Activated CD4-positive, alpha-beta T cell treated with anti-CD3 and anti-CD28 coated beads, Interleukin-2, amount 10 ng/mL, durations not matched to agents 24 days and 14 days (primary cell): ENCODE data around the gene CELF4. TPM values are rescaled to one million over a fixed set of nuclear protein-coding genes. Genes with fewer than 3 reads are reported as not detected.

Experiments used
- DNase-seq: peaks from one replicate; pipeline ENCODE4 v3.0.0; 2022
- H3K27ac Mint-ChIP-seq: one replicate; pipeline ENCODE4 v1.8.0; 2022; ENCODE audit warnings: mild to moderate bottlenecking, mixed read lengths
- H3K27me3 Mint-ChIP-seq: one replicate; pipeline ENCODE4 v1.8.0; 2022; ENCODE audit warnings: mixed read lengths
- H3K36me3 Mint-ChIP-seq: one replicate; pipeline ENCODE4 v1.8.0; 2022; ENCODE audit warnings: low read depth, mild to moderate bottlenecking, mixed read lengths
- H3K4me1 Mint-ChIP-seq: one replicate; pipeline ENCODE4 v1.8.0; 2021; ENCODE audit warnings: mixed read lengths
- H3K4me3 Mint-ChIP-seq: one replicate; pipeline ENCODE4 v1.8.0; 2022; ENCODE audit warnings: mild to moderate bottlenecking, moderate library complexity, mixed read lengths
- H3K9me3 Mint-ChIP-seq: one replicate; pipeline ENCODE4 v1.8.0; 2021; ENCODE audit warnings: mixed read lengths
- intact Hi-C: fragments of 100-400 bp; cut with micrococcal nuclease; formaldehyde crosslinking; loops from one replicate; pipeline ENCODE4 v1.15.1; 2023
- total RNA-seq: library from RNA; stranded (reverse); gene quantifications from 2 replicates; pipeline ENCODE4 v1.2.3, GENCODE V29; 2022

The CELF4 gene
- total RNA-seq, 1 donor from 2014 or later = not detected

DNA sequence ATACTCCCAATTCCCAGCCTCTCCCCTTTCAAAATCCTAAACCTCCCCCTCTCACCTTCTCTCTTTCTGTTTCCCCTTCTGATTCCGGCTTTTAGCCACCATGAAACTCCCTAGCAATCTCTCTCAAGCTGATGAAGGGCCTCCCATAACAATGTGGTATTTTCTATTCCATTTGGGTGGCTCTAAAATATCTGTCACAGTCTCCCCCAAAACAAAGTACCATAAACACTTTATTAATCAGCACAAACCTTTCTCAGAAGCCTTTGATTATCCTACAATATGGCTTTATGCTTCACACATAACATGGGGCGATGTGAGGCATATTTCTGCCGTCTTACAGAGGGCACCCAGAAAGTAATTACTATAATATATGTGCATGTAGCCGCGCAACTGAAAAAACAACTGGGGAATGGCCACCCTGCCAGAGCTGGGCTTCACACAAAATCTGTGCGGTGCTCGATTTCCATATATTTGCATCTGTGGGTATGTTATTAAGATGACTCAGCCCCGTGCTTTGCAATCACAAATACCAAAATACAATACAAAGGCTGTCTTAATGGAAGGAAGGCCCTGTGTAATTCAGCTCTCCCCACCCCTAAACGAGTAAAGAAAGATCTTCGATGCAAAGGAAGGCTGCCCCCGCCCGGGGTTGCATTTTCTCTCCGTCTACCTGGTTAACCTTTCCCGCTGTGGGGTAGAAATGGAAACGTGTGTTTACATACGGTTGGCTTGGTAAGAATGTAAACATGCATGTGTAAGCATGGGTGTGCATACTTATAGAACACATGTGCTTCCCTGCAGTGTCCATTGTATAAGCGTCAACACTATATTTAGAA, 81.4 kb downstream of the CELF4 start:
- Mint-ChIP-seq H3K36me3 (no peaks in the 10 kb centered on the region), H3K27ac (no peak overlapping the region), H3K27me3 (peaks cover 51% of the 10 kb centered on the region), H3K4me3 (no peak overlapping the region), H3K9me3 (peaks cover 3% of the 10 kb centered on the region), H3K4me1 (no peaks in the 10 kb centered on the region)
- intact Hi-C loops = no loop called here
- DNase-seq = no peak

DNA sequence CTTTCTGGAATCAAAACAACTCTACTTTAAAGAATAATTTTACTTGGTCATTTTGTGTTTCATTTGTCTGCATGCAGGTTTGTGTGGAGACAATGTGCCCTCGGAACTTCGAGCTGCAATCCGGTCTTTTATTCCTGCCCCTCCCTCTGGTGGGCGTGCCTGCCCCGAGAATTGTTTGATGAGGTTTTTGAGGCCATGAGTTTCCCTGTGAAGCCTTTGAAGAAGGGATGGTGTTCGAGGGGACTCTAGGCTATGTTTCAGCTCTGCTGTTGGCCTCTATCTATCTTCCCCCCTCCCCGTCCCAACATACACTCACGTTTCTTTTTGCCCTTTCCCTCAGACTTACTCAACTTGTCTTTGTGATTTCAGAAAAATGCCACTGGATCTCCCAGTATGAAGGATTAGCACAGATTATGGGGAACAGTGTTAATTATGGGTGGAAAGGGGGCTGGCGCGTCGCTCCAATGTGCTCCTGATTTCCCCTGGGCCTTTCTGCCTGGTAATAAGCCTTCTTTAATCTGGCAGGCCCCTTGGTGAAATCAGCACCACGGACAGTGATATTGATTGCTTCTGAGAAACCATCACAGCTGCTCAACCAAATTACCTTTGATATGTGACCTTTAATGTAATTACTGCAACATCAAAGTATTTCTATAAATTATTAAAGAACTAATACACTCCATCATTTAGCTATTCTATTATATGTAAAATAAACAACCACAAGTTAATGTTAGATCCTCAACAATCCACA, 82.2 kb downstream of the CELF4 start:
- DNase-seq = peak; percentile 58
- no peaks in the 10 kb centered on the region for H3K36me3 Mint-ChIP-seq
- intact Hi-C loops = no loop called here
- H3K27ac Mint-ChIP-seq = no peak overlapping the region
- H3K4me1 Mint-ChIP-seq = no peaks in the 10 kb centered on the region
- peaks cover 3% of the 10 kb centered on the region for H3K9me3 Mint-ChIP-seq
- no peak overlapping the region for H3K4me3 Mint-ChIP-seq
- H3K27me3 Mint-ChIP-seq = peaks cover 49% of the 10 kb centered on the region

DNA sequence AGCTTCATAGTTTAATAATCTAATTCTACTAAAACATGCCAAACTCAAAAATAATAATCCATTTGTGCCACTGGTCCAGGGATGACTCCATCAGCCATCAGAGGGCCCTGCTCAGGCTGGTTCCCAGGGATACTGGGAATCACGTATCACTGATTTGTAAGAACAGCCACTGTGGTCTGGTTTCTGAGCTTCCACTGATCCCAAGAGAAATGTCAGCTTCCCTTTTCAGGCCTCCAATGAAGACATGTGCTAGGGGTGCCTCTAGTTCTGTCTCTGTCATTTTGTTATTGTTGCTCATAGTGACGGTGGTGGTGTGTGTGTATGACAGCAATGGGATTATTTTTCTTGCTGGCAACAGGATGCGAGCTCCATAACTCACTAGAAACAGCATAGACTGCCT, 83.2 kb downstream of the CELF4 start:
- intact Hi-C loops = no loop called here
- Mint-ChIP-seq H3K27ac (no peak overlapping the region), H3K4me3 (no peak overlapping the region), H3K36me3 (no peaks in the 10 kb centered on the region), H3K27me3 (peaks cover 40% of the 10 kb centered on the region), H3K9me3 (peaks cover 3% of the 10 kb centered on the region), H3K4me1 (no peaks in the 10 kb centered on the region)
- DNase-seq = no peak

DNA sequence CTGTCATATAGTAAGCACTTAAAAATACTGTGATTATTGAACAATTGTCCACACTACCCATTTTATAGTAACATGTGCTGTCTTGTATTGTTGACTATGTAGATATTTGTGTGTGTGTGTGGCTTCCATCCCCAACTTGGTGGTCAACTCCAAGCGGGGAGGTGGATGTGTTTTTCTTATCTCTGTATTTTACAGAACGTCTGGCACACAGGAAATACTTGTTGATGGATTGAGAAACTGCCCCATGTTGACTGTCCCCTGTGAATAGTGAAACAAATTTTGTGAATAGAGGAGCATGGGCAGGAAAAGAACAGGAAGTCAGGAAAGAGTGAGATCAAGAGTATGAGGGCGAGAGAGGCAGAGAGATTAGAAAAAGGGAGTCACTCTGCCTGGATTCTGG, 83.6 kb downstream of the CELF4 start:
- Mint-ChIP-seq H3K27ac (no peak overlapping the region), H3K4me3 (no peak overlapping the region), H3K27me3 (peaks cover 36% of the 10 kb centered on the region), H3K4me1 (no peaks in the 10 kb centered on the region), H3K9me3 (peaks cover 3% of the 10 kb centered on the region), H3K36me3 (no peaks in the 10 kb centered on the region)
- intact Hi-C loops = no loop called here
- no peak for DNase-seq

DNA sequence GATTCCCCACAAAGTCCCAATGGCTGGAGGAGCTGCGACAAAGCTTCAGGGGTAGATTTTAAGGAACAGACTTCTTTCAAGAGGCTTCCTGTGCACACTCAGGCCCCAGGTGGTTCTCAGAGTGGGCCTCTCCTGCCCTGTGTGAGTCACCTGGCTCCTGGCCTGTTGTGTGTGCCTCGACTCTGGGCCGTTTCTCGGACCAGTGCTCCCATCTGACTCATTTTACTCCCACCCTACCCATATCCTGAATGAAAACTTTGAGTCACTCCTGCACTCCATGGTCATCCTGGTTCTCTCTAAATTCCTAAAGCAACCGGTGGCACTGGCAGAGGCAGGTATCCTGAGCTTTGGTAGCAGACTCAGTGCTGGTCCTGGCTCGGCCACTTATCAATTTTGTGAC, 84.1 kb downstream of the CELF4 start:
- intact Hi-C loops = no loop called here
- Mint-ChIP-seq H3K27me3 (peaks cover 31% of the 10 kb centered on the region), H3K4me1 (no peaks in the 10 kb centered on the region)

DNA sequence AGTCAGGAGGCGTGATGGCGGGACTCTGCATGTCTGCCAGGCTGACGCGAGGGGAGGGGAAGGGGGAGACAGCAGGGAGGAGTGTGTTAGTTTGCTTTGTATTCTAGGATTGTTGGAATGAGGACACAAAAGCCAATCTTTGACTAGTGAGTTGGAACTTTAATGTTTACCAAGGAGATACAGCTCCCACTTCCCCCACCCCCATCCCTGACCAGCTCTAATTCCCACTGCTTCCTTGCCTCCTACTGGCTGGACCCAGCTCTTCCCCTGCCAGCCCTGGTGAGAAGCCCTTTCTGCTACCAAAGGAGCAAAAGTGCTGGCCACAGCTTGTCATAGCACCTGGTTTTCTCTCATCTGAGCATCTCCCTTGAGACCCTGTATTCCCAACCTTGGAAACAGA, 84.5 kb downstream of the CELF4 start:
- Mint-ChIP-seq H3K27ac (no peak overlapping the region), H3K4me3 (no peak overlapping the region), H3K4me1 (no peaks in the 10 kb centered on the region), H3K9me3 (peaks cover 3% of the 10 kb centered on the region), H3K36me3 (no peaks in the 10 kb centered on the region), H3K27me3 (peaks cover 27% of the 10 kb centered on the region)
- DNase-seq = no peak
- intact Hi-C loops = no loop called here

More for the DNA sequence above, 84.1 kb downstream of the CELF4 start:
- Mint-ChIP-seq H3K27ac (no peak overlapping the region), H3K9me3 (peaks cover 3% of the 10 kb centered on the region), H3K36me3 (no peaks in the 10 kb centered on the region), H3K4me3 (no peak overlapping the region)
- no peak for DNase-seq

DNA sequence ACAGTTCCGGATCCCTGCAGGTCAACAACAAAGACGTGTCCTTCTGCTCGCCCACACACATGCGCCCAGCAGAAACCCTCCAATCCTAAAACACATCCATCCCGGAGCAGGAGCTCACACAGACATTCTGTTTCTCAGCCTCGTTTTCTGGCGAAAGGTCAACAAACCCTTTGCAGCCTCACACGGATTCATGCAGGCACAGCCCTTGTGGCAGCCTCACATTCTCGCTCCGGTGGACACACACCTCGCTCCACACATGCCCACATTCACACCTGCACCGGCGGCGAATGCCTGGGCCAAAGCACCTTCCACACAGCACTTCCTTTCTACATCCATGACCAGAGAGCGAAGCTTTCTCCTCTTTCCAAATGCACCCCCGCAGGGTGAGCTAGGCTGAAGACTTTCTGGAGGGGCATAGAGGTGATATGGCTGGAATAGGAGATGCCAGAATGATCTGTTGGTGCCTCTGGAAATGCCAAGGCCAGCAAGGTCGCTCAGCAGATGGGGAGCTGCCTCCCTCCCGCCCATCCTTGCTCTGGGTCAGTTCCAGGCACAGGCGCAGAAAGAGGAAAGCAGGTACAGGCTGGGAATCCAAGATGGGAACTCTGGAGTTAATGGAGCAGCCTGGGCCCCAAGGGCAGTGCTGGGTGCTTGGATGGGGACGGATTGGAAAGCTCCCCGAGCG, 88.8 kb downstream of the CELF4 start:
- Mint-ChIP-seq H3K27me3 (no peaks in the 10 kb centered on the region), H3K9me3 (no peaks in the 10 kb centered on the region), H3K4me1 (no peaks in the 10 kb centered on the region), H3K36me3 (no peaks in the 10 kb centered on the region), H3K27ac (no peak overlapping the region), H3K4me3 (no peak overlapping the region)
- intact Hi-C loops = loop anchor here (5.0 kb wide), 1 partner anchor 89 kb away; no protein-coding TSS in a partner anchor
- DNase-seq = no peak

DNA sequence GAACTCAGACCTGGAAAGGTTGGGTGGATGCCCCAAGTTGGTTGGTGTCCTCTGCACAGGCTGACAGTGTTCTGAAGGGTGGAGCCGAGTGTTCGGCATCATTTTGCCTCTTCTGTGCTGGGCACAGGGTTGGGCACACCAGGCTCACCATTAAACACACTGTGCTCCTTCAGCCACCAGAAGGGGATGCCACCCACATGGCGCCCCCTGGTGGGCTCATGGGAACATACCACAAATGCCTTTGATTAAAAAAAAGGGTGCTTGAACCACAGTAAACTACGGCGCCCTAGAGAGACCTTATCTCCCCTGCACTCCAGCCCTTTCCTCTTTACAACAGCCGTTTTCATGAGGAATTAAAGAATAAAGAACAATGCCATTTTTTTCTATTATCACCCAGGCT, 89.4 kb downstream of the CELF4 start:
- DNase-seq = peak; percentile 73
- intact Hi-C loops = loop anchor here (5.0 kb wide), 1 partner anchor 89 kb away; no protein-coding TSS in a partner anchor
- Mint-ChIP-seq H3K27me3 (no peaks in the 10 kb centered on the region), H3K36me3 (no peaks in the 10 kb centered on the region), H3K4me1 (no peaks in the 10 kb centered on the region), H3K27ac (no peak overlapping the region), H3K9me3 (no peaks in the 10 kb centered on the region), H3K4me3 (no peak overlapping the region)

DNA sequence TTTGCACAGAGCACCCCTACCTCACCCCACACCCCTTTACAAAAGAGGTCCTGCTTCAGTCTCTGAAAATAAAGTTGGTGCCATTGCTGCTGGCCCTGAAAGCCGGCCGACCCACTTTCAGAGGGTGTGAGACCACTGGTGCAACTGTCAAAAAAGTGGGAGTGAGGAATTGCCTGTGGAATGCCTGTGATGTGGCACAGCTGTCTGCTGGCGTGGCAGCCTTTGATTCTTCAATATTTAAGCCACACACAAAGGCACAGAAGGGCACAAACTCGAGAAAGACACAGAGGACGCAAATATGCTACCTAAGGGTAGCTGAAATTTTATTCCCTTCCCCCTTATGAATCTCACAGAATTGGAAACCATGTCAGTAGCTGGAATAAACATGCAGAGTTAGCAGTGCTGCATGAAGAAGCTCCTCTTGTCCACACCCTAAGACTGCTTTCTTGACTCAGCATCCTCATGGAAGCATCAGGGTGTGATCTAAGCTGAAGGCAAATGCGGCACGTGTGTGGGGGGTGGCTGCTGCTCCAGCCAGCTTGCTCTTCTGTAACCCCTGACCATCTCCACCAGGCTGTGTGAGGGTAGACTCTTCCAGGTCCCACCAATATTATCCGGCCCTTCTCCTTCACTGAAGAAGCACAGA, 92.3 kb downstream of the CELF4 start:
- H3K27me3 Mint-ChIP-seq = no peaks in the 10 kb centered on the region

DNA sequence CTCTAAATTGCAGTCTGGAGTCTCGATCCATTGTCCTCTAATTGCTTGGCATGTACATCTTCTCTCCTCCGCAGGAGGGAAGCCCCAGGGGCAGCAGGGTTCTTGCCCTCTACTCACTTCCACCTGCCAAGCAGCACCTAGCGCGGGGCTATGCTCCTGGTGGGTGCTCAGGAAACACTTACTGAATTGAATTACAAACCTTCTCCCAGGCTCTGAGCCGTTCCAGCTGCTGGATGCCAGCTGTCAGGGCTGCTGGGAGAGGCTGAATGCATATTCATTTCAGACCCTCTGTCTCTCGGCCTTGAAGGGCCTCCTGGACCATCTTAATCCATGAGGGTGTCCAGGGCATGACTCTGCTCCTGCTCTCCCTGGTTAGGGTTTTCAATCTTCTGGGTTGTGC, 94.0 kb downstream of the CELF4 start:
- Mint-ChIP-seq H3K27me3 (no peaks in the 10 kb centered on the region), H3K4me3 (no peak overlapping the region), H3K36me3 (no peaks in the 10 kb centered on the region), H3K9me3 (no peaks in the 10 kb centered on the region), H3K4me1 (no peaks in the 10 kb centered on the region), H3K27ac (no peak overlapping the region)
- intact Hi-C loops = no loop called here
- no peak for DNase-seq

More for the DNA sequence above, 92.3 kb downstream of the CELF4 start:
- intact Hi-C loops = no loop called here
- no peaks in the 10 kb centered on the region for H3K4me1 Mint-ChIP-seq
- no peak overlapping the region for H3K4me3 Mint-ChIP-seq
- H3K9me3 Mint-ChIP-seq = no peaks in the 10 kb centered on the region
- no peak for DNase-seq
- no peaks in the 10 kb centered on the region for H3K36me3 Mint-ChIP-seq
- H3K27ac Mint-ChIP-seq = no peak overlapping the region

DNA sequence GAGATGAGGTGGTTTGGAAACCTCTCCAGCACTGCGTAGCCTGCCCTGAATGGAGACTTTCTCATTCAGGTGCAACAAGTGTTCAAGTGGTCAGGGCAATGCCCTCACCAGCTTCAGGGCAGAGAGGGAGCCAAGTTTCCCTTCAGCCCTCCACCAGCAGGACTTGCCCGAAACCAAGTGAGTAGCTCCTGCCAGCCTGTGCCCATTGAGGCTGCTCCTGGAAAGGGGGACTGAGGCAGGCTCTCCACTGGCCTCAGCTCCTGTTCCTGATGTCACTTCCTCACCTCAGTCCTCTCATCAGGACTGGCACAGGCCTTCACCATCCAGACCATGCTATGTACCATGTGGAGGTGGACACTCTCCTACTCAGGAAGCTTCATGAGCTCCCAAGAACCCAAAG, 94.6 kb downstream of the CELF4 start:
- DNase-seq = no peak
- H3K27me3 Mint-ChIP-seq = peaks cover 1% of the 10 kb centered on the region
- no peaks in the 10 kb centered on the region for H3K4me1 Mint-ChIP-seq
- H3K27ac Mint-ChIP-seq = no peak overlapping the region
- no peaks in the 10 kb centered on the region for H3K36me3 Mint-ChIP-seq
- H3K4me3 Mint-ChIP-seq = no peak overlapping the region
- H3K9me3 Mint-ChIP-seq = no peaks in the 10 kb centered on the region
- intact Hi-C loops = no loop called here

DNA sequence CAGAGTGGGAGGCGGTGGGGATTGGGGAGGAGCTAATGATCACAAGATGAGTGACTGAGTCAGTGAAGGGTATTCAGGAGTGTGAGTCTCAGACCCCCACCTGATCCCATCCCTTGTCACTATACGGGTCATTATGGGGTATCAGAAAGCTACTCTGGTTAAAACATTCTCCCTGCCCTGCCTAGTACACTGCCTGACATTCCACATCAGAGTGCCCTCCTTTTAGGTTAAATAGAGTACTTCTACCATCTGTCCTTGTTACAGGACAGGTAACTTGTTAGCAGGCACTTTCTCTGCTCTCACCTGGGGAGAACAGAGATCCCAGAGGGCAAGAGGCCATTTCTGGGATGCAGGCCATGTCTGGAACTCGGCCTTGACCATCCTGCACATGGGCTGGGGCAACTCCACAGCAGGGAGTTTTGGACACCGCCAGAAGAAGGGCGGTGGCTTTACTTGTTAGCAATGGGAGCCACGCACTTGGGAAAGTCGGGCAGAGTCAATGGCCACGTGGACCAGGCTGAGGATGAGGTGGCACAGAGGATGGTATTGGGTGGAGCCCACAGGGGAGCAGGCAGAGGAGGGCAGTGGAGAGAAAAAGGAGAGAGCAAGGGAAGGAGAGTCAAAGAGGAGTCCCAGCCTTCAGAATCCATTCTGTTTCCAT, 98.5 kb downstream of the CELF4 start:
- no peaks in the 10 kb centered on the region for H3K36me3 Mint-ChIP-seq
- intact Hi-C loops = no loop called here

DNA sequence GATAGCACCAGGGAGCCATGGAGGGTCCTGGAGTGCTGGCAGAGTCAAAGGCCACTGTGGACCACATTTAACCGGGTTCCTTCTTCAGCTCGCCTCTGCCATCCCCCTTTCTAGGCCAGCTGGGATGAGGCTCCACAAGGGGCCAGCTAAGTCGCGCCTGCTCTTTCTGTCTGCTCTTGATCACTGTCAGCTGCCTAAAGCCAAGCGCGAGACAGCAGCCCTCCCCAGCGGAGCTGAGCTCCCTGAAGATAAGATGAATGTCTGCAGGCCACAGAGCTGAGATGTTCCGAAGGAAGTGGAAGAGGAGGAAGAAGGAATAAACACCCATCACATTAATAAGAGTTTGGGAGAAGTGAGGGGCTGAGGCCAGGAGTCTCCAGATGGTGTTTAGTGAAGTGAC, 99.6 kb downstream of the CELF4 start:
- intact Hi-C loops = no loop called here
- DNase-seq = no peak
- no peaks in the 10 kb centered on the region for H3K9me3 Mint-ChIP-seq

More for the DNA sequence above, 98.5 kb downstream of the CELF4 start:
- H3K4me1 Mint-ChIP-seq = no peaks in the 10 kb centered on the region
- H3K27ac Mint-ChIP-seq = no peak overlapping the region
- no peaks in the 10 kb centered on the region for H3K9me3 Mint-ChIP-seq
- H3K27me3 Mint-ChIP-seq = peaks cover 1% of the 10 kb centered on the region
- no peak overlapping the region for H3K4me3 Mint-ChIP-seq
- DNase-seq = no peak

More for the DNA sequence above, 99.6 kb downstream of the CELF4 start:
- Mint-ChIP-seq H3K36me3 (no peaks in the 10 kb centered on the region), H3K27ac (no peak overlapping the region), H3K4me1 (no peaks in the 10 kb centered on the region), H3K4me3 (no peak overlapping the region), H3K27me3 (peaks cover 1% of the 10 kb centered on the region)
